ENCODE measurements around the gene RALB.

DNA sequence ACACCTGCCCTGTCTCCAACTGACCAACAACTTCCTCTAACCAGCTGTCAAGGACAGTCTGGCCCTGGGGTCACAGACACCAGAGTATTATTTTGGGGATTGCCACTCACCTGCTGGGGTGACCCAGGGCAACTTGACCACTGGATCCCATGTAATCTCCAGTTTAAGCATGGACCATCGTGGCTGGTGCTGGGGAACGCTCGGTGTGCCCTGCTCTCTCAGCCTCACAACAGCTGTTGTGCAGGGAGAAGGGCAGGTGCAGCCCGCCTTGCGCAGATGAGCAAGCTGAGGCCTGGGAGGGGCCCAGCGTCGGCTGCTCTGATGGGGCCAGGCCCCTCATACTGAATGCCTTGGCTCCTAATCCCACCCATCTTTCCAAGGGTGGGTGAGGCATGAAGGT is 72.3 kb downstream of the RALB start:
- no peak for TF ChIP-seq POLR2A (IDR thresholded peaks at IDR 0.05)
- TF ChIP-seq, protein P1, sequence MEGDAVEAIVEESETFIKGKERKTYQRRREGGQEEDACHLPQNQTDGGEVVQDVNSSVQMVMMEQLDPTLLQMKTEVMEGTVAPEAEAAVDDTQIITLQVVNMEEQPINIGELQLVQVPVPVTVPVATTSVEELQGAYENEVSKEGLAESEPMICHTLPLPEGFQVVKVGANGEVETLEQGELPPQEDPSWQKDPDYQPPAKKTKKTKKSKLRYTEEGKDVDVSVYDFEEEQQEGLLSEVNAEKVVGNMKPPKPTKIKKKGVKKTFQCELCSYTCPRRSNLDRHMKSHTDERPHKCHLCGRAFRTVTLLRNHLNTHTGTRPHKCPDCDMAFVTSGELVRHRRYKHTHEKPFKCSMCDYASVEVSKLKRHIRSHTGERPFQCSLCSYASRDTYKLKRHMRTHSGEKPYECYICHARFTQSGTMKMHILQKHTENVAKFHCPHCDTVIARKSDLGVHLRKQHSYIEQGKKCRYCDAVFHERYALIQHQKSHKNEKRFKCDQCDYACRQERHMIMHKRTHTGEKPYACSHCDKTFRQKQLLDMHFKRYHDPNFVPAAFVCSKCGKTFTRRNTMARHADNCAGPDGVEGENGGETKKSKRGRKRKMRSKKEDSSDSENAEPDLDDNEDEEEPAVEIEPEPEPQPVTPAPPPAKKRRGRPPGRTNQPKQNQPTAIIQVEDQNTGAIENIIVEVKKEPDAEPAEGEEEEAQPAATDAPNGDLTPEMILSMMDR (IDR thresholded peaks at IDR 0.05), result no peak

Measured in lower leg skin (tissue), 3 donors.